ENCODE results near the gene VSIR.

VSIR gene

GRCh38 chr10:71710519-71710918, 62.8 kb downstream of the VSIR start:
- Histone ChIP-seq H3K36me3 (ENCODE audit: insufficient read depth, low read length) (no peaks in the 10 kb centered on the region), H3F3A (ENCODE audit: low read depth) (no peaks in the 10 kb centered on the region), H4K20me1 (ENCODE audit: insufficient read depth, low read length, poor library complexity, severe bottlenecking) (no peaks in the 10 kb centered on the region), H2AFZ (ENCODE audit: low read length) (no peak overlapping the region), H3K79me2 (ENCODE audit: insufficient read depth, low read length) (no peaks in the 10 kb centered on the region), H3K9me2 (replicated peaks; ENCODE audit: low read depth, low read length) (no peaks in the 10 kb centered on the region), H3K4me1 (ENCODE audit: insufficient read depth, low read length, poor library complexity, severe bottlenecking) (peaks cover 25% of the 10 kb centered on the region), H3K27me3 (ENCODE audit: insufficient read depth, low read length, poor library complexity, severe bottlenecking) (no peaks in the 10 kb centered on the region), H3K9ac (ENCODE audit: low read depth, low read length, poor library complexity, severe bottlenecking) (no peak overlapping the region), H3K4me3 (ENCODE audit: low read length, poor library complexity, severe bottlenecking) (no peak overlapping the region), H3K4me2 (ENCODE audit: low read depth, low read length, poor library complexity, severe bottlenecking) (no peak overlapping the region), H3K9me3 (ENCODE audit: insufficient read depth, low read depth, low read length) (no peaks in the 10 kb centered on the region)
- TF ChIP-seq CTCF (conservative IDR thresholded peaks at IDR 0.05; ENCODE audit: low read length) (no peak), EZH2phosphoT487 (IDR thresholded peaks at IDR 0.05; ENCODE audit: borderline replicate concordance) (no peak)

GRCh38 chr10:71708897-71709882, 64.1 kb downstream of the VSIR start:
- Histone ChIP-seq H3K4me2 (ENCODE audit: low read depth, low read length, poor library complexity, severe bottlenecking) (no peak overlapping the region), H3K36me3 (ENCODE audit: insufficient read depth, low read length) (no peaks in the 10 kb centered on the region), H3F3A (ENCODE audit: low read depth) (no peaks in the 10 kb centered on the region), H3K27me3 (ENCODE audit: insufficient read depth, low read length, poor library complexity, severe bottlenecking) (no peaks in the 10 kb centered on the region), H4K20me1 (ENCODE audit: insufficient read depth, low read length, poor library complexity, severe bottlenecking) (no peaks in the 10 kb centered on the region), H3K4me1 (ENCODE audit: insufficient read depth, low read length, poor library complexity, severe bottlenecking) (peaks cover 18% of the 10 kb centered on the region), H3K9me2 (replicated peaks; ENCODE audit: low read depth, low read length) (no peaks in the 10 kb centered on the region), H3K9ac (ENCODE audit: low read depth, low read length, poor library complexity, severe bottlenecking) (no peak overlapping the region), H2AFZ (ENCODE audit: low read length) (no peak overlapping the region), H3K4me3 (ENCODE audit: low read length, poor library complexity, severe bottlenecking) (no peak overlapping the region), H3K79me2 (ENCODE audit: insufficient read depth, low read length) (no peaks in the 10 kb centered on the region), H3K9me3 (ENCODE audit: insufficient read depth, low read depth, low read length) (no peaks in the 10 kb centered on the region)
- no peak for TF ChIP-seq EZH2phosphoT487 (IDR thresholded peaks at IDR 0.05; ENCODE audit: borderline replicate concordance)
- TF ChIP-seq CTCF (conservative IDR thresholded peaks at IDR 0.05; ENCODE audit: low read length): no peak

GRCh38 chr10:71708301-71708703, 65.0 kb downstream of the VSIR start:
- Histone ChIP-seq H3K9me3 (ENCODE audit: insufficient read depth, low read depth, low read length) (no peaks in the 10 kb centered on the region), H3K9me2 (replicated peaks; ENCODE audit: low read depth, low read length) (no peaks in the 10 kb centered on the region), H3K27me3 (ENCODE audit: insufficient read depth, low read length, poor library complexity, severe bottlenecking) (no peaks in the 10 kb centered on the region), H3K4me3 (ENCODE audit: low read length, poor library complexity, severe bottlenecking) (no peak overlapping the region), H2AFZ (ENCODE audit: low read length) (peak overlapping the region; percentile 52; the same call in 1 of the 2 replicates), H3F3A (ENCODE audit: low read depth) (no peaks in the 10 kb centered on the region), H3K36me3 (ENCODE audit: insufficient read depth, low read length) (no peaks in the 10 kb centered on the region), H4K20me1 (ENCODE audit: insufficient read depth, low read length, poor library complexity, severe bottlenecking) (no peaks in the 10 kb centered on the region), H3K4me2 (ENCODE audit: low read depth, low read length, poor library complexity, severe bottlenecking) (peak overlapping the region; percentile 28), H3K4me1 (ENCODE audit: insufficient read depth, low read length, poor library complexity, severe bottlenecking) (peaks cover 9% of the 10 kb centered on the region), H3K9ac (ENCODE audit: low read depth, low read length, poor library complexity, severe bottlenecking) (no peak overlapping the region), H3K79me2 (ENCODE audit: insufficient read depth, low read length) (no peaks in the 10 kb centered on the region)
- TF ChIP-seq CTCF (conservative IDR thresholded peaks at IDR 0.05; ENCODE audit: low read length) (peak; percentile 97), EZH2phosphoT487 (IDR thresholded peaks at IDR 0.05; ENCODE audit: borderline replicate concordance) (no peak)
